Calu3 (cell line): ENCODE measurements around the gene NCS1. TPM values are rescaled to one million over a fixed set of nuclear protein-coding genes. Genes with fewer than 3 reads are reported as not detected.

Experiments used
- BruUV-seq: library from RNA; stranded (reverse); fragments of 400-500 nt; replicated peaks from 2 replicates; lab custom pipeline; 2021; lab: Mats Ljungman, UMichigan
- CTCF ChIA-PET: fragments of 300-600 bp; sonication (Branson Sonifier 250); formaldehyde crosslinking; loops from one replicate; lab custom pipeline; 2022; ENCODE audit warnings: antibody characterized with exemption; lab: Charles Lee
- DNase-seq: peaks from one replicate; pipeline ENCODE4 v3.0.0; 2022
- H3K27ac Mint-ChIP-seq: one replicate; pipeline ENCODE4 v1.8.0; 2022; ENCODE audit warnings: mixed read lengths; ENCODE audit not compliant: unreplicated experiment
- H3K27me3 Mint-ChIP-seq: one replicate; pipeline ENCODE4 v1.8.0; 2022; ENCODE audit warnings: mixed read lengths; ENCODE audit not compliant: unreplicated experiment
- H3K36me3 Mint-ChIP-seq: one replicate; pipeline ENCODE4 v1.8.0; 2022; ENCODE audit warnings: mild to moderate bottlenecking, moderate library complexity, mixed read lengths; ENCODE audit not compliant: insufficient read depth, unreplicated experiment
- H3K4me1 Mint-ChIP-seq: one replicate; pipeline ENCODE4 v1.8.0; 2022; ENCODE audit warnings: mild to moderate bottlenecking, low read depth, mixed read lengths; ENCODE audit not compliant: unreplicated experiment
- H3K4me3 Mint-ChIP-seq: one replicate; pipeline ENCODE4 v1.8.0; 2022; ENCODE audit warnings: mild to moderate bottlenecking, low read depth, moderate library complexity, mixed read lengths; ENCODE audit not compliant: unreplicated experiment
- H3K9me3 Mint-ChIP-seq: one replicate; pipeline ENCODE4 v1.8.0; 2022; ENCODE audit warnings: low read depth, mixed read lengths; ENCODE audit not compliant: unreplicated experiment
- intact Hi-C: fragments of 100-400 bp; cut with micrococcal nuclease; formaldehyde crosslinking; loops from one replicate; pipeline ENCODE4 v1.10.0; 2022; ENCODE audit not compliant: unreplicated experiment
- total RNA-seq: library from RNA; stranded (reverse); gene quantifications from 2 replicates; pipeline ENCODE4 v1.2.3, GENCODE V29; 2022
- TF ChIP-seq, protein P1 (sequence below): fragments of 200-600 bp; IDR thresholded peaks from one replicate; pipeline ENCODE4 v1.8.0; 2022; ENCODE audit warnings: antibody characterized with exemption; ENCODE audit not compliant: unreplicated experiment

NCS1 gene
- total RNA-seq, 1 experiment from 2014 or later, result 16.1 TPM

DNA sequence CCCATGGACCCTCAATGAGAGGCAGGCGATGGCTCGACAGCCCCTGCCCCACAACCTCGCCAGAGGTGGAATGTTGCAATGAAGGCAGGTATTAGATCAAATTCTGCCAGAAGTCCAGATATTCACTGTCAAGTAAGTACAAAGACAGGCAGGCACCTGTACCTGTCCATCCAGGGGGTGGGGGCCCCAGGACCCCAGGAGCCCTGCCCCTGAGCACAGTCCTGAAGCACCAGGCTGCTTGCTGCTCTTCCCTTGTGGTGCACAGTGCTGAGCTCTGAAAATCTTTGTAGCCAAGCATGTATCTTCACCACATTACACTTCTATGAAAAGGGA lies 67.1 kb downstream of the NCS1 start:
- TF ChIP-seq, protein P1, sequence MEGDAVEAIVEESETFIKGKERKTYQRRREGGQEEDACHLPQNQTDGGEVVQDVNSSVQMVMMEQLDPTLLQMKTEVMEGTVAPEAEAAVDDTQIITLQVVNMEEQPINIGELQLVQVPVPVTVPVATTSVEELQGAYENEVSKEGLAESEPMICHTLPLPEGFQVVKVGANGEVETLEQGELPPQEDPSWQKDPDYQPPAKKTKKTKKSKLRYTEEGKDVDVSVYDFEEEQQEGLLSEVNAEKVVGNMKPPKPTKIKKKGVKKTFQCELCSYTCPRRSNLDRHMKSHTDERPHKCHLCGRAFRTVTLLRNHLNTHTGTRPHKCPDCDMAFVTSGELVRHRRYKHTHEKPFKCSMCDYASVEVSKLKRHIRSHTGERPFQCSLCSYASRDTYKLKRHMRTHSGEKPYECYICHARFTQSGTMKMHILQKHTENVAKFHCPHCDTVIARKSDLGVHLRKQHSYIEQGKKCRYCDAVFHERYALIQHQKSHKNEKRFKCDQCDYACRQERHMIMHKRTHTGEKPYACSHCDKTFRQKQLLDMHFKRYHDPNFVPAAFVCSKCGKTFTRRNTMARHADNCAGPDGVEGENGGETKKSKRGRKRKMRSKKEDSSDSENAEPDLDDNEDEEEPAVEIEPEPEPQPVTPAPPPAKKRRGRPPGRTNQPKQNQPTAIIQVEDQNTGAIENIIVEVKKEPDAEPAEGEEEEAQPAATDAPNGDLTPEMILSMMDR, result no peak
- no TSS peak for BruUV-seq
- CTCF ChIA-PET, result no interaction called here
- DNase-seq, result no peak
- Mint-ChIP-seq H3K27me3 (no peaks in the 10 kb centered on the region), H3K36me3 (no peaks in the 10 kb centered on the region), H3K4me1 (no peaks in the 10 kb centered on the region), H3K4me3 (no peak overlapping the region), H3K9me3 (no peaks in the 10 kb centered on the region), H3K27ac (no peak overlapping the region)
- intact Hi-C loops, result no loop called here

DNA sequence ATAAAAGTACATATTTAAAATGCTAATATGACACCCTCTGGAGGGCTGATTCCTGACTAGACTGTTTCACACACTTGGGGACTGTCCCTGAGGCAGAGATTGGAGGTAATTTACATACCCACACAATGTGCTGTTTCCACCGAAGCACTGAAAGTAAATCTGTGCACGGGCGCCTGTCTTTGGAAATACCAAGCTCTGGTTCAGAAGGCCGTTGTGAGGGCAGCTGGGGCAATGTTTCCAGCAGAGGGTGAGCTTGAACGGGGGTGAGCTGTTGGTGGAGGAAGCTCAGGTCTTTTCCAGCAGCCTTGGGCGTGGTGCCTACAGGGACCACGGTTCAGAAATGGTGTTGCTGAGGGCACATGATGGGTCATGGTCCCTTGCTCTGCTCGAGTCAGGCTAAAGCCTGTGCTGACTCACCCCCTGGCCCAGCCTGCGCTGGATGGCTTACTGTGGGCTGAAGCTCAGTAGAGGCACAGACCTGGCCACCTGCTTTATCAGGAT lies 67.6 kb downstream of the NCS1 start:
- intact Hi-C loops, result no loop called here
- CTCF ChIA-PET, result no interaction called here
- BruUV-seq, result no TSS peak
- Mint-ChIP-seq H3K4me3 (no peak overlapping the region), H3K36me3 (no peaks in the 10 kb centered on the region), H3K27me3 (no peaks in the 10 kb centered on the region), H3K4me1 (no peaks in the 10 kb centered on the region), H3K9me3 (no peaks in the 10 kb centered on the region), H3K27ac (no peak overlapping the region)
- TF ChIP-seq, protein P1, result no peak
- DNase-seq, result no peak

DNA sequence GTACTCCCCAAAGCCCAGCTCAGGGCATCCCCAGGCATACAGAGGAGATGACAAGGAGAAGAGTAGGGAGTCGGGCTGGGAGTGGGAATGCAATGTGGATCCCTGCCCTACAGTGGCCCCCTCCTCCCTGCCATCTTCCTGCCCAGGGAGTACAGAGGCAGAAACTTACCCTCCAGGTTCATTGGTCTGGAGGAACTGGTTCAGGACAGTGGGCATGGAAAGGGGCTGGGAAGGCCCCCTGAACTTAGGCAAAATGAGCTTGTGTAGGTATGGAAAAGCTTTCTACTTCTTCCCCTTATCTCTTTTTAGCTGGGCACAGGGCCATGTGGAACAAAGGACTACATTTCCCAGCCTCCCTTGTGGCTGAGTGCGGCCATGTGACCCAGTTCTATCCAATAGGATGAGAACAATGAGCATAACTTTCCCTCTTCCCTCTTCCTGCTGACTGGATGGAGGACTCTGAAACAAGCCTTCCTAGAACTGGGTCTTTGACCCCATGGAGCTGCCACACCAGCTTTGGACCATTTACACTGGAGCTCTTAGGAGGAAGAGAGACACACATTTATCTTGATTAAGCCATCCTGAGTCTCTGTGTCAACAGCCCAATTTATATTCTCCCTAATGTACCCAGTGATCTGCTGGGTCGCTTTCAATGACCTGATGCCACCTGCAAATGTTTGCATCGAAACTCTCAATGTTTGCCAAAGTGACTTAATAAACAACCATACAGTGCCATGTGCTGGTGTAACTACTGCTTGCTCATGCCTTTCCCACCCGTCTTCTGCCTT lies 68.4 kb downstream of the NCS1 start:
- no peaks in the 10 kb centered on the region for H3K9me3 Mint-ChIP-seq
- no TSS peak for BruUV-seq
- no peaks in the 10 kb centered on the region for H3K36me3 Mint-ChIP-seq

DNA sequence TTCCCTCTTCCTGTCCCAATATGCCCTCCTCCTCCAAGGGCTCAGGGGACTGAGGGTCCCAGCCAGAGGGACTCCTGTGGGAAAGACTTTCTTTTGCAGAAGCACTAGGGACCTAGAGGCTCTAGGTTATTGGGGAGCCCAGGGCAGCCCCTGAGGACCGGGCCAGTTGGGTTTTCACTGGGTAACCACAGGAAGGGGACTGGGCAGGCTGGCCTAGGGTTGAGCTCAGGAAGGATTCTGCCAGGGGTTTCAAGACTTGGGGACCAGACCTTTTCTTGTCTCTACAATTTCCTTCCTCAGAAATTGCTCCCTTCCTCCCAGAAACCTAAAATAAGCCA lies 69.0 kb downstream of the NCS1 start:
- Mint-ChIP-seq H3K4me3 (no peak overlapping the region), H3K36me3 (no peaks in the 10 kb centered on the region), H3K9me3 (no peaks in the 10 kb centered on the region), H3K27ac (no peak overlapping the region), H3K27me3 (no peaks in the 10 kb centered on the region), H3K4me1 (no peaks in the 10 kb centered on the region)
- no peak for DNase-seq
- no TSS peak for BruUV-seq
- CTCF ChIA-PET, result no interaction called here
- intact Hi-C loops, result no loop called here
- TF ChIP-seq, protein P1, result no peak

More for the DNA sequence above, 68.4 kb downstream of the NCS1 start:
- intact Hi-C loops, result no loop called here
- CTCF ChIA-PET, result no interaction called here
- H3K4me3 Mint-ChIP-seq, result no peak overlapping the region
- H3K27me3 Mint-ChIP-seq, result no peaks in the 10 kb centered on the region
- peak; percentile 58 for DNase-seq
- H3K4me1 Mint-ChIP-seq, result no peaks in the 10 kb centered on the region
- no peak overlapping the region for H3K27ac Mint-ChIP-seq
- TF ChIP-seq, protein P1, result no peak
